SK-N-SH treated with all-trans-retinoic acid at 6 μM for 48 hours (cell line): ENCODE data around the gene PSMB1.

Source experiments
- ATAC-seq: fragments of 200-7000 bp; cut with Tn5 transposase; 3 replicates; pipeline ENCODE4 v1.9.1; 2020; ENCODE audit warnings: mild to moderate bottlenecking, moderate library complexity
- ARNTL ChIP-seq: fragments of 450-650 bp; formaldehyde crosslinking; IDR thresholded peaks from 2 replicates; pipeline ENCODE4 v1.5.0; 2020; ENCODE audit warnings: low read depth, mild to moderate bottlenecking, moderate library complexity, borderline replicate concordance
- BACH2 ChIP-seq: fragments of 250-450 bp; sonication (Bioruptor Pico); IDR thresholded peaks from 2 replicates; pipeline ENCODE4 v1.9.0; 2021; ENCODE audit warnings: mild to moderate bottlenecking, borderline replicate concordance
- CSDC2 ChIP-seq: fragments of 250-450 bp; sonication (Bioruptor Pico); IDR thresholded peaks from 2 replicates; pipeline ENCODE4 v1.5.0; 2020; ENCODE audit warnings: mild to moderate bottlenecking, moderate library complexity
- ESRRG ChIP-seq: fragments of 250-450 bp; sonication (Bioruptor Pico); IDR thresholded peaks from 2 replicates; pipeline ENCODE4 v1.6.1; 2021; ENCODE audit warnings: mild to moderate bottlenecking
- GLIS3 ChIP-seq: fragments of 250-450 bp; sonication (Bioruptor Pico); IDR thresholded peaks from 2 replicates; pipeline ENCODE4 v1.5.0; 2020; ENCODE audit warnings: mild to moderate bottlenecking, moderate library complexity
- ISL1 ChIP-seq: fragments of 250-450 bp; sonication (Bioruptor Pico); IDR thresholded peaks from 2 replicates; pipeline ENCODE4 v2.1.2; 2022; ENCODE audit warnings: mild to moderate bottlenecking, moderate library complexity
- OSR1 ChIP-seq: fragments of 250-450 bp; sonication (Bioruptor Pico); IDR thresholded peaks from 2 replicates; pipeline ENCODE4 v1.8.0; 2022; ENCODE audit warnings: moderate library complexity, mild to moderate bottlenecking, inconsistent platforms
- PPARA ChIP-seq: fragments of 250-450 bp; sonication (Bioruptor Pico); IDR thresholded peaks from 2 replicates; pipeline ENCODE4 v1.5.0; 2020; ENCODE audit warnings: mild to moderate bottlenecking, borderline replicate concordance
- RARB ChIP-seq: fragments of 250-450 bp; sonication (Bioruptor Pico); IDR thresholded peaks from 2 replicates; pipeline ENCODE4 v1.8.0; 2021; ENCODE audit warnings: mild to moderate bottlenecking, moderate library complexity
- SNAI2 ChIP-seq: fragments of 250-450 bp; sonication (Bioruptor Pico); IDR thresholded peaks from 2 replicates; pipeline ENCODE4 v1.5.0; 2020; ENCODE audit warnings: mild to moderate bottlenecking, moderate library complexity
- TCF4 ChIP-seq: fragments of 250-450 bp; sonication (Bioruptor Pico); IDR thresholded peaks from 2 replicates; pipeline ENCODE4 v1.8.0; 2021; ENCODE audit warnings: mild to moderate bottlenecking, moderate library complexity, borderline replicate concordance
- TOX ChIP-seq: fragments of 250-450 bp; sonication (Bioruptor Pico); IDR thresholded peaks from 2 replicates; pipeline ENCODE4 v1.8.0; 2021; ENCODE audit warnings: mild to moderate bottlenecking, moderate library complexity, borderline replicate concordance
- ZNF565 ChIP-seq: fragments of 450-650 bp; formaldehyde crosslinking; conservative IDR thresholded peaks from 2 replicates; pipeline ENCODE4 v1.5.0; 2020; ENCODE audit warnings: low read depth, mild to moderate bottlenecking, moderate library complexity
- ZNF70 ChIP-seq: fragments of 450-650 bp; formaldehyde crosslinking; IDR thresholded peaks from 2 replicates; pipeline ENCODE4 v1.5.0; 2020; ENCODE audit warnings: mild to moderate bottlenecking, moderate library complexity
- ZNF8 ChIP-seq: fragments of 450-650 bp; formaldehyde crosslinking; IDR thresholded peaks from 2 replicates; pipeline ENCODE4 v1.5.0; 2020; ENCODE audit warnings: mild to moderate bottlenecking, moderate library complexity
- TF ChIP-seq, protein P1 (sequence below): fragments of 250-450 bp; sonication (Bioruptor Pico); IDR thresholded peaks from 2 replicates; pipeline ENCODE4 v1.5.1; 2020; ENCODE audit warnings: low read depth, mild to moderate bottlenecking, moderate library complexity
- TF ChIP-seq, protein P2 (sequence below): fragments of 250-450 bp; sonication (Bioruptor Pico); IDR thresholded peaks from 2 replicates; pipeline ENCODE4 v1.8.0; 2021; ENCODE audit warnings: low read depth, mild to moderate bottlenecking, moderate library complexity, borderline replicate concordance
- TF ChIP-seq, protein P3 (sequence below): fragments of 250-450 bp; sonication (Bioruptor Pico); IDR thresholded peaks from 2 replicates; pipeline ENCODE4 v1.8.0; 2020; ENCODE audit warnings: mild to moderate bottlenecking, moderate library complexity, borderline replicate concordance
- TF ChIP-seq, protein P4 (sequence below): fragments of 250-450 bp; sonication (Bioruptor Pico); IDR thresholded peaks from 2 replicates; pipeline ENCODE4 v1.5.0; 2020; ENCODE audit warnings: mild to moderate bottlenecking, moderate library complexity

The PSMB1 gene

DNA sequence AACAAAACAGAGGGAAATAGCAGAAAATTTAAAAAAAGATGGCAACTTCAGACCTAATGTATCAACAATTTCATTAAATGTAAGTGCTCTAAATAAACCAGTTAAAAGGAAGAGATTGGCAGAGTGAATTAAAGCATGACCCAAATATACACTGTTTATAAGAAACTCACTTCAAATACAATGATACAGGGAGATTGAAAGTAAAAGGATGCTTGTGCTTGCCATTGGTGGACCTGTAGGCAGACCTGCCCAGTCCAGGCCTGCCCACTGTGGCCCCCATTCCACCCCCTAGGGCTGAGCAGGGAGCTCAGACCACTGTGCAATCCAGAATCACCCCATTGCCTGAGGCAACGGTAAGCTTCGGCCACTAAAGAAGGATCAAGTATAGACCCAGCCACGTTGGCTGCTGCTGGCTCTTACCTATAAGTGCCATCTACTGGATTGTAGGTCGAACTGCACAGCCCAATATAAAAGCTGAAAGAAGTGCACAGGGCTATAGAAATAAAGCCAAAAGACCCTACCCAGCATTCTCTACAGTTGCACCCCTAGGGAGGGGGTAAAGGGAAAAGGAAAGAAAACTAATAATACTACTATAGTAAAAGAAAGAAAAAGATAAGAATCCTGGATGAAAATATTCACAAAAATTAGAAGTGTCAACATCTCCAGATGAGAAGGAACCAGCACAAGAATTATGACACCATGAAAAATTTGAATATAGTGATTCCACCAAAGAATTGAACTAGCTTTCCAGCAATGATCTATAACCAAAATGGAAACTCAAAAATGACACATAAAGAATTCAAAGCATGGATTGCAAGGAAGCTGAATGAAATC, 36.1 kb downstream of the PSMB1 start:
- no peak for TF ChIP-seq CSDC2 (CRISPR knock-in tag)
- TF ChIP-seq ESRRG (CRISPR knock-in tag): no peak
- TF ChIP-seq PPARA (CRISPR knock-in tag): no peak
- TF ChIP-seq, protein P1, sequence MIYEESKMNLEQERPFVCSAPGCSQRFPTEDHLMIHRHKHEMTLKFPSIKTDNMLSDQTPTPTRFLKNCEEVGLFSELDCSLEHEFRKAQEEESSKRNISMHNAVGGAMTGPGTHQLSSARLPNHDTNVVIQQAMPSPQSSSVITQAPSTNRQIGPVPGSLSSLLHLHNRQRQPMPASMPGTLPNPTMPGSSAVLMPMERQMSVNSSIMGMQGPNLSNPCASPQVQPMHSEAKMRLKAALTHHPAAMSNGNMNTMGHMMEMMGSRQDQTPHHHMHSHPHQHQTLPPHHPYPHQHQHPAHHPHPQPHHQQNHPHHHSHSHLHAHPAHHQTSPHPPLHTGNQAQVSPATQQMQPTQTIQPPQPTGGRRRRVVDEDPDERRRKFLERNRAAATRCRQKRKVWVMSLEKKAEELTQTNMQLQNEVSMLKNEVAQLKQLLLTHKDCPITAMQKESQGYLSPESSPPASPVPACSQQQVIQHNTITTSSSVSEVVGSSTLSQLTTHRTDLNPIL: no peak
- no peak for TF ChIP-seq SNAI2 (CRISPR knock-in tag)
- TF ChIP-seq TOX (CRISPR knock-in tag): no peak
- TF ChIP-seq TCF4: no peak
- no peak for TF ChIP-seq OSR1
- no peak for TF ChIP-seq ZNF70 (CRISPR knock-in tag)
- TF ChIP-seq, protein P2, sequence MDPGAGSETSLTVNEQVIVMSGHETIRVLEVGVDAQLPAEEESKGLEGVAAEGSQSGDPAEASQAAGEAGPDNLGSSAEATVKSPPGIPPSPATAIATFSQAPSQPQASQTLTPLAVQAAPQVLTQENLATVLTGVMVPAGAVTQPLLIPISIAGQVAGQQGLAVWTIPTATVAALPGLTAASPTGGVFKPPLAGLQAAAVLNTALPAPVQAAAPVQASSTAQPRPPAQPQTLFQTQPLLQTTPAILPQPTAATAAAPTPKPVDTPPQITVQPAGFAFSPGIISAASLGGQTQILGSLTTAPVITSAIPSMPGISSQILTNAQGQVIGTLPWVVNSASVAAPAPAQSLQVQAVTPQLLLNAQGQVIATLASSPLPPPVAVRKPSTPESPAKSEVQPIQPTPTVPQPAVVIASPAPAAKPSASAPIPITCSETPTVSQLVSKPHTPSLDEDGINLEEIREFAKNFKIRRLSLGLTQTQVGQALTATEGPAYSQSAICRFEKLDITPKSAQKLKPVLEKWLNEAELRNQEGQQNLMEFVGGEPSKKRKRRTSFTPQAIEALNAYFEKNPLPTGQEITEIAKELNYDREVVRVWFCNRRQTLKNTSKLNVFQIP (CRISPR knock-in tag): no peak
- no peak for TF ChIP-seq RARB
- ATAC-seq: peak; percentile 98

DNA sequence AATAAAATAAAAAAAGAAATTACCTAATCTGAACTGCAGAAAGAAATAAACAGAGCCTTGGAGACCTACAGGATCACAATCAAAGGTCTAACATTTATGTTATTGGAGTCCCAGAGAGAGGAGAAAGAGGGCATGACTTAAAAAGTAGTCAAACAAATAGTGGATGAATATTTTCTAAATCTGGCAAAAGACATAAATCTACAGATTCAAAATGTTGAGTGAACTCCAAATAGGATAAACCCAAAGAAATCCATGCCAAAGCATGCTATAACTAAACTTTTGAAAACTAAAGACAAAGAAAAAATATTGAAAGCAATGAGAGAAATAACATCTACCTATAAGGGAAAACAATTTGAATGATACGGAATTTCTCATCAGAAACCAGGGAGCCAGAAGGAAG, 38.2 kb downstream of the PSMB1 start:
- no peak for ATAC-seq
- TF ChIP-seq RARB (no peak), SNAI2 (CRISPR knock-in tag) (no peak)

DNA sequence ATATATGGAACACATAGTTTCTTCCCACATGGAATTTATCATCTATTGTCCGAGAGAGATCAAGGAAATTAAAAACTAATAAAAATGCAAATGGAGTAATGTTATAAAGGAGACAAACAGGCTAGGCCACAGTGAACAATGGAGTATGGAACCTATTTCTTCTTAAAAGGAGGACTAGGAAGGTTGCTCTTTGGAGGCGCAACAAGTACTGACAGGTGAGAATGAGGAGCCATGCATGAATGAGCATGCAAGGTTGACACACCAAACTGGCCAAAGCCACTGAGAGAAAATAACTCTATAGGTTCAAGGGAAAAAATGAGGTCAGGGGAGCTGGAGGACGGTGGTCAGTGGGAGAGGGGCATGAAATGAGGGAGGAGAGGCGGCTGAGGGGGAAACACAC, 40.9 kb downstream of the PSMB1 start:
- no peak for ATAC-seq
- TF ChIP-seq ZNF565 (CRISPR knock-in tag): no peak
- TF ChIP-seq, protein P3, sequence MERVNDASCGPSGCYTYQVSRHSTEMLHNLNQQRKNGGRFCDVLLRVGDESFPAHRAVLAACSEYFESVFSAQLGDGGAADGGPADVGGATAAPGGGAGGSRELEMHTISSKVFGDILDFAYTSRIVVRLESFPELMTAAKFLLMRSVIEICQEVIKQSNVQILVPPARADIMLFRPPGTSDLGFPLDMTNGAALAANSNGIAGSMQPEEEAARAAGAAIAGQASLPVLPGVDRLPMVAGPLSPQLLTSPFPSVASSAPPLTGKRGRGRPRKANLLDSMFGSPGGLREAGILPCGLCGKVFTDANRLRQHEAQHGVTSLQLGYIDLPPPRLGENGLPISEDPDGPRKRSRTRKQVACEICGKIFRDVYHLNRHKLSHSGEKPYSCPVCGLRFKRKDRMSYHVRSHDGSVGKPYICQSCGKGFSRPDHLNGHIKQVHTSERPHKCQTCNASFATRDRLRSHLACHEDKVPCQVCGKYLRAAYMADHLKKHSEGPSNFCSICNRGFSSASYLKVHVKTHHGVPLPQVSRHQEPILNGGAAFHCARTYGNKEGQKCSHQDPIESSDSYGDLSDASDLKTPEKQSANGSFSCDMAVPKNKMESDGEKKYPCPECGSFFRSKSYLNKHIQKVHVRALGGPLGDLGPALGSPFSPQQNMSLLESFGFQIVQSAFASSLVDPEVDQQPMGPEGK (CRISPR knock-in tag): no peak
- TF ChIP-seq, protein P4, sequence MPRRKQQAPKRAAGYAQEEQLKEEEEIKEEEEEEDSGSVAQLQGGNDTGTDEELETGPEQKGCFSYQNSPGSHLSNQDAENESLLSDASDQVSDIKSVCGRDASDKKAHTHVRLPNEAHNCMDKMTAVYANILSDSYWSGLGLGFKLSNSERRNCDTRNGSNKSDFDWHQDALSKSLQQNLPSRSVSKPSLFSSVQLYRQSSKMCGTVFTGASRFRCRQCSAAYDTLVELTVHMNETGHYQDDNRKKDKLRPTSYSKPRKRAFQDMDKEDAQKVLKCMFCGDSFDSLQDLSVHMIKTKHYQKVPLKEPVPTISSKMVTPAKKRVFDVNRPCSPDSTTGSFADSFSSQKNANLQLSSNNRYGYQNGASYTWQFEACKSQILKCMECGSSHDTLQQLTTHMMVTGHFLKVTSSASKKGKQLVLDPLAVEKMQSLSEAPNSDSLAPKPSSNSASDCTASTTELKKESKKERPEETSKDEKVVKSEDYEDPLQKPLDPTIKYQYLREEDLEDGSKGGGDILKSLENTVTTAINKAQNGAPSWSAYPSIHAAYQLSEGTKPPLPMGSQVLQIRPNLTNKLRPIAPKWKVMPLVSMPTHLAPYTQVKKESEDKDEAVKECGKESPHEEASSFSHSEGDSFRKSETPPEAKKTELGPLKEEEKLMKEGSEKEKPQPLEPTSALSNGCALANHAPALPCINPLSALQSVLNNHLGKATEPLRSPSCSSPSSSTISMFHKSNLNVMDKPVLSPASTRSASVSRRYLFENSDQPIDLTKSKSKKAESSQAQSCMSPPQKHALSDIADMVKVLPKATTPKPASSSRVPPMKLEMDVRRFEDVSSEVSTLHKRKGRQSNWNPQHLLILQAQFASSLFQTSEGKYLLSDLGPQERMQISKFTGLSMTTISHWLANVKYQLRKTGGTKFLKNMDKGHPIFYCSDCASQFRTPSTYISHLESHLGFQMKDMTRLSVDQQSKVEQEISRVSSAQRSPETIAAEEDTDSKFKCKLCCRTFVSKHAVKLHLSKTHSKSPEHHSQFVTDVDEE (CRISPR knock-in tag): no peak
- no peak for TF ChIP-seq TCF4
- no peak for TF ChIP-seq ESRRG (CRISPR knock-in tag)
- TF ChIP-seq SNAI2 (CRISPR knock-in tag): no peak
- TF ChIP-seq, protein P2 (CRISPR knock-in tag): no peak
- TF ChIP-seq BACH2 (CRISPR knock-in tag): no peak
- TF ChIP-seq ZNF8: no peak

DNA sequence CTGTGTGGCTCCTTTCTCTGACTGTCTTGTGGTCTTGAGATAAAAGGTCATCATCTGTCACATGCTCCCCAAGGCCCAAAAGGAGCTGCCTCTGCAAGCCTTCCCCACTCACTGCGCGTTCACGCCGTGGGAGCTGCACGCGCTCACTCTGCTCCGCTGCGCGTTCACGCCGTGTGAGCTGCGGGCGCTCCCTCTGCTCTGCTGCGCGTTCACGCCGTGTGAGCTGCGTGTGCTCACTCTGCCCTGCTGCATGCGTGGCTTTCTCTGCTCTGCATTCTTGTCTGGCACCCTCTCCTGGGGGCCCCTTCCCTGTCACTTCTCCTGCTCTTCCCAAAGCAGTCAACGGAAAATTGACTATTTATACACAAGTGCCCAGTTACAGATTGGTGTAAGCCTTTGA, 42.5 kb downstream of the PSMB1 start:
- no peak for ATAC-seq
- no peak for TF ChIP-seq TOX (CRISPR knock-in tag)
- TF ChIP-seq OSR1: no peak
- no peak for TF ChIP-seq ARNTL (CRISPR knock-in tag)
- no peak for TF ChIP-seq ZNF565 (CRISPR knock-in tag)
- TF ChIP-seq, protein P2 (CRISPR knock-in tag): no peak
- TF ChIP-seq SNAI2 (CRISPR knock-in tag): no peak
- no peak for TF ChIP-seq ISL1
- no peak for TF ChIP-seq CSDC2 (CRISPR knock-in tag)
- no peak for TF ChIP-seq GLIS3 (CRISPR knock-in tag)
- no peak for TF ChIP-seq ZNF70 (CRISPR knock-in tag)
- TF ChIP-seq, protein P3 (CRISPR knock-in tag): no peak
- TF ChIP-seq, protein P1: no peak
- no peak for TF ChIP-seq ESRRG (CRISPR knock-in tag)
